ENCODE measurements around the gene ARHGAP27.

The ARHGAP27 gene

GRCh38 chr17:45431531-45432404 is 902 bp downstream of the ARHGAP27 start:
- peak; percentile 71 for ATAC-seq

DNA sequence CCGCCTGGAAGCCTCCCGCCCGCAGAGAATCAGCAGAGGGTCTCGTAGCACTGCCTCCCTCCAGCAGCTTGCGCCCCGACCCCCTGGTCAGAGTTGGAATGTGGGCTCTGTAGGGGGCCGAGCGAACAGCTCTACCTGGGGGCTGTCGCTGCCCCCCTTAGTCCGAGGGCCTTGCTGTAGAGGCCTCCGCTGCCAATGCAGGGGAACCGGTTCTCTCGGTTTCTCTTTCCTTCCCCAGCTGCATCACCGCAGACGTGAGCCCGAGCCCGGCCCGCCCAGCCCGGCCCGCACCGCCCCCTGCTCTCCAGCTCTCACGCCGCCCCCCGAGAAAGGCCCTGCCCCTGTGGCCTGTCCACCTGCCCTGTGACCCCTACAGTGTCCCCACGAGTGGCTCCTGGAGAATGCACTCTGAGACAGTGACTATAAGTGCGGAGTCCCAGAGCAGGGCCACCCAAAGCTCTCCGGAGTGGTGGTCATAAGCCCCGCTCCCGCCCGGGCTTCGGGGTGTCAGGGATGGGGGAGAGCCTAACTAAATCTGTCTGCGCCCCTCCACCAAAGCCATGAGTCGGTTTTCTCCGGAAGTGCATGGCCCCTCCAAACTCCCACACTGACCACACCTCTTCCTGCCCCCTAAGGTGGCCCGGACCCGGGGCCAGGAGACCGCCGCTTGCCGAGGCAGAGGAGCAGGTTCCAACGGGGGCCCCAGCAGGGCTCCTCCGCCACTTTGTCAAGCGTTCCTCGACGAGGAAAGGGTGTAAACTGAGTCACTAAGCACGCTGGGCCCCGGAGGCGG is 1.7 kb downstream of the ARHGAP27 start:
- no peak for ATAC-seq
- TF ChIP-seq RARB (CRISPR knock-in tag; IDR thresholded peaks at IDR 0.05), result no peak
- no peak for TF ChIP-seq TSHZ2 (CRISPR knock-in tag; IDR thresholded peaks at IDR 0.05)
- no peak for TF ChIP-seq ZFP3 (CRISPR knock-in tag; IDR thresholded peaks at IDR 0.05)
- no peak for TF ChIP-seq PPARA (CRISPR knock-in tag; IDR thresholded peaks at IDR 0.05; ENCODE audit: borderline replicate concordance)
- TF ChIP-seq CREB5 (CRISPR knock-in tag; IDR thresholded peaks at IDR 0.05; ENCODE audit: low read depth), result no peak

More at GRCh38 chr17:45431531-45432404, 902 bp downstream of the ARHGAP27 start:
- TF ChIP-seq CREB5 (CRISPR knock-in tag; IDR thresholded peaks at IDR 0.05; ENCODE audit: low read depth), result no peak
- no peak for TF ChIP-seq RARB (CRISPR knock-in tag; IDR thresholded peaks at IDR 0.05)
- TF ChIP-seq TSHZ2 (CRISPR knock-in tag; IDR thresholded peaks at IDR 0.05), result no peak
- no peak for TF ChIP-seq OSR1 (CRISPR knock-in tag; IDR thresholded peaks at IDR 0.05)
- no peak for TF ChIP-seq BACH2 (CRISPR knock-in tag; IDR thresholded peaks at IDR 0.05; ENCODE audit: borderline replicate concordance)
- no peak for TF ChIP-seq ZNF8 (CRISPR knock-in tag; IDR thresholded peaks at IDR 0.05)
- TF ChIP-seq TOX (CRISPR knock-in tag; IDR thresholded peaks at IDR 0.05; ENCODE audit: borderline replicate concordance), result no peak
- TF ChIP-seq ZFP3 (CRISPR knock-in tag; IDR thresholded peaks at IDR 0.05), result no peak
- no peak for TF ChIP-seq GLIS3 (CRISPR knock-in tag; IDR thresholded peaks at IDR 0.05)
- no peak for TF ChIP-seq CSDC2 (CRISPR knock-in tag; IDR thresholded peaks at IDR 0.05)
- TF ChIP-seq ZC3H10 (CRISPR knock-in tag; IDR thresholded peaks at IDR 0.05), result no peak
- TF ChIP-seq, protein P1, sequence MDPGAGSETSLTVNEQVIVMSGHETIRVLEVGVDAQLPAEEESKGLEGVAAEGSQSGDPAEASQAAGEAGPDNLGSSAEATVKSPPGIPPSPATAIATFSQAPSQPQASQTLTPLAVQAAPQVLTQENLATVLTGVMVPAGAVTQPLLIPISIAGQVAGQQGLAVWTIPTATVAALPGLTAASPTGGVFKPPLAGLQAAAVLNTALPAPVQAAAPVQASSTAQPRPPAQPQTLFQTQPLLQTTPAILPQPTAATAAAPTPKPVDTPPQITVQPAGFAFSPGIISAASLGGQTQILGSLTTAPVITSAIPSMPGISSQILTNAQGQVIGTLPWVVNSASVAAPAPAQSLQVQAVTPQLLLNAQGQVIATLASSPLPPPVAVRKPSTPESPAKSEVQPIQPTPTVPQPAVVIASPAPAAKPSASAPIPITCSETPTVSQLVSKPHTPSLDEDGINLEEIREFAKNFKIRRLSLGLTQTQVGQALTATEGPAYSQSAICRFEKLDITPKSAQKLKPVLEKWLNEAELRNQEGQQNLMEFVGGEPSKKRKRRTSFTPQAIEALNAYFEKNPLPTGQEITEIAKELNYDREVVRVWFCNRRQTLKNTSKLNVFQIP (CRISPR knock-in tag; IDR thresholded peaks at IDR 0.05; ENCODE audit: borderline replicate concordance, low read depth), result no peak
- no peak for TF ChIP-seq ZNF70 (CRISPR knock-in tag; IDR thresholded peaks at IDR 0.05)
- TF ChIP-seq ARNTL (CRISPR knock-in tag; IDR thresholded peaks at IDR 0.05; ENCODE audit: borderline replicate concordance, low read depth), result no peak
- TF ChIP-seq ZNF565 (CRISPR knock-in tag; conservative IDR thresholded peaks at IDR 0.05; ENCODE audit: low read depth), result no peak
